LoVo (cell line): Measurements from ENCODE around the gene USP2.

Source experiments
- DNase-seq: peaks from one replicate; pipeline ENCODE4 v3.0.0-alpha.2; 2016; ENCODE audit warnings: low spot score

USP2 gene

GRCh38 chr11:119342362-119343130, 38.9 kb downstream of the USP2 start:
- no peak for DNase-seq

GRCh38 chr11:119342023-119342300, 39.5 kb downstream of the USP2 start:
- DNase-seq = no peak

GRCh38 chr11:119341222-119342022, 40.1 kb downstream of the USP2 start:
- no peak for DNase-seq

GRCh38 chr11:119340335-119341221, 40.9 kb downstream of the USP2 start, which contains the start of gene C1QTNF5:
TSS of gene C1QTNF5 (minus strand) at chr11:119340883. CDS start at chr11:119340397, 486 bp downstream.
- DNase-seq = no peak

GRCh38 chr11:119339589-119340334, 41.7 kb downstream of the USP2 start:
- no peak for DNase-seq

- DNase-seq = no peak
These were observed 42.4 kb downstream of the USP2 start for GRCh38 chr11:119338965-119339588.

GRCh38 chr11:119338318-119338890, 43.1 kb downstream of the USP2 start:
- DNase-seq = peak; percentile 64

- DNase-seq = no peak
These were observed 43.7 kb downstream of the USP2 start for GRCh38 chr11:119337581-119338317.

GRCh38 chr11:119336744-119337469, 44.6 kb downstream of the USP2 start:
- DNase-seq = no peak

- no peak for DNase-seq
These were observed 45.6 kb downstream of the USP2 start for GRCh38 chr11:119335655-119336543.

- DNase-seq = no peak
These were observed 46.3 kb downstream of the USP2 start for GRCh38 chr11:119335091-119335654.

- peak; percentile 97 for DNase-seq
These were observed 47.1 kb downstream of the USP2 start, which contains the start of gene RNF26 for GRCh38 chr11:119334174-119334930. TSS of gene RNF26 (plus strand) at chr11:119334527. CDS start at chr11:119335123, 596 bp downstream.

GRCh38 chr11:119332111-119332765, 49.3 kb downstream of the USP2 start:
- no peak for DNase-seq

- DNase-seq = no peak
These were observed 51.3 kb downstream of the USP2 start for GRCh38 chr11:119330237-119330636.

GRCh38 chr11:119329320-119329719, 52.2 kb downstream of the USP2 start:
- DNase-seq = no peak

- DNase-seq = no peak
These were observed 57.3 kb downstream of the USP2 start for GRCh38 chr11:119324189-119324588.
